Globus pallidus (tissue), 1 donor: ENCODE data around the gene RHBDL2.
"Not testable (repeated sequence)": the region's sequence is repeated elsewhere in the genome, so short reads cannot be mapped to it uniquely, and the experiment has no call there.

Experiments
- DNase-seq: peaks from one replicate; pipeline ENCODE4 v3.0.0-alpha.2; 2015; ENCODE audit warnings: low spot score

Gene RHBDL2

GRCh38 chr1:38875811-38876210, 65.8 kb downstream of the RHBDL2 start:
- no peak for DNase-seq

DNA sequence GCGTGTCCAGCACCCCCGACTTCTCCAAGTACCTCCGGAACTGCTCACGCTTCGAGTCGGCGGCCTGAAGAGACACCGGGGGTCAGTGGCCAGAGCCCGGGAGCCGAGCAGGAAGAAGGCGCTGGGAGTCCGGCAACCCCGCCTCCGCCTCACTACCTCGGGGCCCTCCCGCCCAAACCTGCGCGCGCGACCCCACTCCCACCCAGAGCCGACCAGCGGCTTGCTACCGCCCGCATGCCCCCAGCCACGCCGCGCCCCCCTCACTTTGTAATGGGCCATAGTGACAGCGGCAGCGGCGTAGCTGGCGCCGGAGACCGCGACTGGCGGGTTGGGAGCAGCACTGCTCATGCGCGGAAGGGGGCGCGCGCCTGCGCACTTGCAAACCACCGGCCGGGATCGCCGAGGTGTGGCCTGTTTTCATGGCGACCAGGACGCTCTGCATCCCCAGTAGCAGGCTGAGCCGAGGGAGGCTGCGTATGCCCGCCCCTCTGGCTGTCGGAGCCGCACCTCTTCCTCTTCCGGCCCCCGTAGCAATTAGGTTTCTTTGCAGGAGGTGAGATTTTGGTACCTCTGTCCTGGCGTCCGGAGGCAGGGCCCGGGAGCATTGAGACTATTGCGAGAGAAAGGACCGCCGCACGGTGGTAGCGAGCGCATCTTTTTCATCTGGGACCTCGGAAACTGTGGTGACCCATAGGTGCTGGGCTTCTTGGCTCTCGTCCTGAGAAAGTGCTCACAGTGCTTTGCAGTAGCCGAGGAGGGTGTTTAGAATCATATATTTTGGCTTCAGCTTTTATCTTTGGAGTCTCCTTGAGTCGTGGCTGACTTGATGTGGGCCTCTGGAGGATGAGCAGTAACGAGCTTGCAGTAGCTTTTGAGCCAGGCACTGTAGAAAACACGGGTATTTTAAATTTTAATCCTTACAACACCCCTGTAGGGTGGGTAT, 68.3 kb downstream of the RHBDL2 start, which contains the start of gene MYCBP:
Gene MYCBP (minus strand): TSS at position 322 of the 943 bp plus-strand sequence. CDS start 43 bp downstream, at position 279.
- DNase-seq = peak; percentile 96

- DNase-seq = no peak
Measured at GRCh38 chr1:38872401-38873026, 69.1 kb downstream of the RHBDL2 start.

DNA sequence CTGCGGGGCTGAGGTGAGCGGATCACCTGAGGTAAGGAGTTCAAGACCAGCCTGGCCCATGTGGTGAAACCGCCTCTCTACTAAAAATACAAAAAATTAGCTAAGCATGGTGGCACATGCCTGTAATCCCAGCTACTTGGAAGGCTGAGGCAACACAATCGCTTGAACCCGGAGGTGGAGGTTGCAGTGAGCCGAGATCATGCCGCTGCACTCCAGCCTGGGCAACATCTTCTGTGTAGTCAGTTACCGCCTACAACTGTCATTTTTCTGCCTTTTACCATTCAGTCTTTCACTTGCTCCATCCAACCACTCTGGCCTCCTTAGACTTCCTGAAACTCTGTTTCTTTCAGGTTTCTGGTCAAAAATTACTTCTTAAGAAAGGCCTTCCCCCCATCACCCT, 70.6 kb downstream of the RHBDL2 start:
- DNase-seq = no peak

GRCh38 chr1:38867208-38867607, 74.4 kb downstream of the RHBDL2 start:
- no peak for DNase-seq

DNA sequence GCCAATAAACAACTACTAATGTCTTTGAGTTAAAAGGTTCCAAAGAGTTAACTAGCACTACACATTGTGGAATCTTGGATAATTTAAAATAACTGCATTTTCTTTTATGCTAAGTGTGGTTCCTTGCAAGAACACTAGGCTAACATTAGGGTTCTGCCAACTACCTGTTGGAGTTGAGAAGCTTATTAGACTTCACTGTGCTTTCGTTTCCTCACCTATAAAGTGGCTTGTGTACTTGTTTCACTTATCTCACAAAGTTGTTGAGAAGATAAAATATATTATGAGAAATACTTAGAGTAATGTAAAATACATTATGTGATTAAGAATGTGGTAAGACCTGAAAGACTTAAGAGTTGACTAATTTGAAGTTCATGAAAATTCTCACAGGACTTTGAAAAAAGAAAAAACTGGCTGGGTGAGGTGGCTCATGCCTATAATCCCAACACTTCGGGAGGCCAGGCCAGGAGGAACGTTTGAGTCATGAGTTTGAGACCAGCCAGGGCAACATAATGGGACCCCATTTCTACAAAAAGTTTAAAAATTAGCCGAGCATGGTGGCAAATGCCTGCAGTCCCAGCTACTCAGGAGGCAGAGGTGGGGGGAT, 76.4 kb downstream of the RHBDL2 start:
- DNase-seq = no peak

DNA sequence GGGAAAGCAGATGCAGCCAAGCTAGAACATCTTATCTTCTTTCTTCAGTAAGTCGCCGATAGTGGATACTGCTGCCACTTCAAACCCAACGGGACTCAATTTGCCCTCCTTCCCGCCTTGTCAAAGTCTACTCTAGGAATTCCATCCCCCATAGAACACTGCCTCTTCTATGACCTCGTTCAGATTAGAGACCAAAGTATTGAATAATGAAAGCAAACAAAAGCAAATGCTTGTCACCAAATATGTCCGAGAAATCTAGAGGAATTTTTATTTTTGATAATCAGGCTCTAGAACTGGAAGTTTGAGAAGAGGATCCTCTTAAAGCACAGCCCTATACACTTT, 81.2 kb downstream of the RHBDL2 start:
- DNase-seq = no peak

DNA sequence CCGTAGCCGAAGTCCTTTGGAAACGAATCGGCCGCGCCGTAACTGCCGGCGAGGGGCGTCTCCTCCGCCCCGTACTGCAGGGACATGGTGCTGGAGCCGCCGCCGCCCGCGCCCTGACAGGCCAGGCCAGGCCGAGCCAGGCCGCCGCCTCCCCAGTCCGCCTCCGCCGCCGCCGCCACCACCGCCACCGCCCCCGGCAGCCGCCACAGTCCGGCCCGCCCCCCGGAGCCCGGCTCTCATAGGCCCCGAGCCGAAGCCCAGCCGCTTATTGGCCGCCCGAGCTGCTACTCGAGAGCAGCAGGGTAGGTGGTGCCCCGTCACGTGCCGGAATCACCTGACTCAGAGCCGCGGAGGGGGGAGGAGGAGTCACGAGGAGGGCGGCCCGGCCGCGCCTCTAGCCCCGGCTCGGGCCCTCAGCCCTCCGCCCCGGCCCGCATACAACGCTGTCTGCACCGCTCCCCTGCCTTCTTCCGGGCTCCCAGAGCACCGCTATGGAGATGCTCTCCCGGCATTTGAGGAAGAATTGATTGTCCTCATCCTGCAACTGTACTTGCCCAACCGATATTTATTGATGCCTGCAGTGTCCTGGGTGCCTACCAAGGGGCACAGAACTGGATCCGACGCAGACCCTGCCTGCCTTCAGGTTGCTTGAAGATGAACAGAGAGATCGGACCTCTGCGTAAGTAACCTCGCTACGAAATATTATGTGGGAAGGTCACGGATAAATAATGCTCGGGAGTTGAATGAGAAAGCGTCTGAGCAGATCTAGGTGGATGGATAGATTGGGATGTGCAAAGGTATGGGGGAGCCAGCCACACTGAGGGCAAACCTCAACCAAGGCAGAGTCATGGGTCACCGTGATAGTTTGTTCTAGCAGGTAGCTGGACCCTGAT, 81.8 kb downstream of the RHBDL2 start, which contains the start of gene RRAGC:
Gene RRAGC (minus strand): TSS at position 212 of the 893 bp plus-strand sequence. CDS start 126 bp downstream, at position 86.
- DNase-seq = peak; percentile 98

DNA sequence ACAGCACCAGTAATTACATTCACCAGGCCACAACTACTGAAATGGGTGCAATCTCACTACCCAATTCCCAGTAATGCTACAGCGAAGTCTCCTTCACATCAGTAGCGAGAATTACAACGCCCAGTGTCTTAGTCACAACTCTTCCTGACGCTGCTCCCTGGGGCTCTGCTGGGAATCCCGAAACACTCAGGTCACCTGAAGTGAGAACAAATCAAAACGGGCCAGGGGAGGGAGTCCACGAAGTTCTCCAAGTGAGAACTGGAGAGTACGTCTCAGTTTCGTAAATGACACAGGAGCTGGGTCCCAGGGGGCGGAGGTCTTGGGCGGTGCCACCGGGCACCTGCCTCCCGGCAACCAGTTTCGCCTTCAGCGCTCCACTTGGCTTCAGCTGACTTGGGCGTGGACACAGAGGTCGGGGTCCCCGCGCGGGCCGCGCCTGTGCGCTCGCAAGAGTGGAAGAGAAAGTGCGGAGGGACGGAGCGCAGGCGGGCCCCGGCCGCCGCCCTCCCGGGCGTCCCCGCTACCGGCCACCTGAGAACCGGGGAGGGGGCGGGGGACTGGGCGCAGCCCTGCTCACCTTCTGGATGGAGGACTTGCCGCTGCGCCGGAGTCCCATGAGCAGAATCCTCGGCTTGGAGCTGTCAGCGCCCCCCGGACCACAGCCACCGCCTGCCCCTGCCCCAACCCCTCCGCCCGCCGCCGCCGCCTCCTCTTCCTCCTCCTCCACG, 82.6 kb downstream of the RHBDL2 start:
- no peak for DNase-seq

DNA sequence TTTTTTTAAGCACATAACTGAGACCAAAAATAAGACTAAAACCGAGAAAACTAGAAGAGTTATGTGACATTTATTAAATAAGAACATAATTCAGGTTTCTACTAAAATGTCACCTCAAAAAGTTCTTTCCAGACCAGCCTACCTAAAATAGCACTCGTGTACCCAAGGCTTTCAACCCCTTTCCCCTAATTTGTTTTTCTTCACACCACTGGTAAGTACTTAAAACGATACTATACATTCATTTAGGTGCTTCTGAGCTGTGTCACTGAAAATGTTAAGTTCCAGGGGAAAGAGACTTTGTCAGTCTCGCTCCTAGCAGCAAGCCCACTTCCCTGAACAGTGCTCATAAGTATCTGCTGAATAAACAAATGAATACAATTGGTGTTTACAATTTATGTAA, 88.8 kb downstream of the RHBDL2 start:
- no peak for DNase-seq

GRCh38 chr1:38848071-38848470, 93.6 kb downstream of the RHBDL2 start:
- no peak for DNase-seq

DNA sequence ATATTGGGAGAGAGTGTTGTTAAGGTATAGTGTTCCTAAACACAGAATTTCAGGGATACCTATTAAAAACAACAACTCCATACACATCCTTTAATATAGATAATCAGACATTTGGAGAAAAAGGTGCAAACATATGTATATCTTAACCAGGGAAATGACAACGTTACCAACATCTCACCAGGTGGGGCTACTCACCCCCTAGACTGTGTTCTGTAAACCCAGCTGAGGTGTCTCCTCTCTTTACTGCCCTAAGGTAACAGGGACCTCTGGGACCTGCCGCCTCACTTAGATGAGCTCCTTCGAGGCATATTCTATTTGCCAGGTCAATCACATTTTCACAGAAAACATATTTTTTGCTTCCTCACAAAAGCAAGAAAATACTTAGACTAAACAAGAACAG, 95.4 kb downstream of the RHBDL2 start:
- no peak for DNase-seq

- DNase-seq = not testable (repeated sequence)
Measured at GRCh38 chr1:38845088-38845487, 96.5 kb downstream of the RHBDL2 start.

DNA sequence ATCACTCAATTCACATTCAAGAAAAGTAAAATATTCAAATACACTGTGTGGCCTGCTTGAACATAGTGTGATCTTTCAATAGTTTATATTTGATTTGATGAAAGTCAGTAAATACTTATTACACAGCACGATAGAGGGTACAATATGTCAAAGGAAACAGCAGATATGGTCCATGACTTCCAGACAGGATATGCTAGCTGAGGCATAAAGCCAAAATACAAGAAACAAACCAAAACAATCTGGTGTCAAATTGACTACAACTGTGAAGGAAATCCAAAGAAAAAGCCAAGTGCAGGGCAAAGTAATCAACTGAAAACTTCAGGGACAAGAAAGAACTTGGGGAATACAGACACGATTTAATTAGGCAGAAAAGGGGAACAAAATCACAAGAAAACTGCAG, 101.3 kb downstream of the RHBDL2 start:
- DNase-seq = no peak

DNA sequence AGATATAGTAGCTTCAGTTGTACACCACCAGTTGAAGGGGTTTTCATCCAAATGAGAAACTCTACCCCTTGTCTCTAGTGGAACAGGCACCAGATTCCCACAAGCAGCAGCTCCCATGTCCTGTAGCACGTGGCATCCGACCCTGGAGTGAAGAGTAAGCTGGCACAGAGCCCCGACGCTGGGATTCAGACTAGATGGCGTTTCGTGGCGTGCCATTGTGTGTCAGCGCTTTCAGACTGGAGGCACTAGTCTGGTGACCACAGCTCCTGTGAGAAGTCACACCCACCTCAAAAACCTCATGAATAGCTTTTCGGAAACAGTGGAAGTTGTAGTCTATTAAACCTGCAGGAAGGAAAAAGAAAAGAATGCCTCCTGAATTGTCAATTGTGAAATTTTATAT, 102.3 kb downstream of the RHBDL2 start:
- no peak for DNase-seq

DNA sequence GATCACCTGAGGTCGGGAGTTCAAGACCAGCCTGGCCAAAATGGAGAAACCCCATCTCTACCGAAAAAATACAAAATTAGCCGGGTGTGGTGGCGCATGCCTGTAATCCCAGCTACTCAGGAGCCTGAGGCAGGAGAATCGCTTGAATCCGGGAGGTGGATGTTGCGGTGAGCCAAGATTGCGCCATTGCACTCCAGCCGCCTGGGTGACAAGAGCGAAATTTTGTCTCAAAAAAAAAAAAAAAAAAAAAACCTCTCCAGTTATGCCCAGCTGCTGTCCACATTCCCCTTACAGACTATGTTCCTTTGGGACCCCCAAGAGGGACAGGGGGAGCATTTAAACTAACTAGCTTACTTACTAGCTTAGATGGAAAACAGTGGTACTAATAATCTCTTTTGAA, 105.3 kb downstream of the RHBDL2 start:
- DNase-seq = not testable (repeated sequence)
